ES-I3 (cell line): ENCODE results near the gene ABCC6.
"Not testable (repeated sequence)": the region's sequence is repeated elsewhere in the genome, so short reads cannot be mapped to it uniquely, and the experiment has no call there.

ENCODE experiments used
- H3K36me3 ChIP-seq: 2 replicates; pipeline ENCODE4 v1.6.1; 2013; ENCODE audit warnings: mild to moderate bottlenecking, low read length, control low read depth, moderate library complexity; ENCODE audit not compliant: insufficient read depth
- H3K4me1 ChIP-seq: 2 replicates; pipeline ENCODE4 v1.6.1; 2013; ENCODE audit warnings: mild to moderate bottlenecking, control low read depth, low read length; ENCODE audit not compliant: insufficient read depth
- H3K9ac ChIP-seq: 2 replicates; pipeline ENCODE4 v1.6.1; 2013; ENCODE audit warnings: low read depth, mild to moderate bottlenecking, low read length, moderate library complexity
- H3K9me3 ChIP-seq: 2 replicates; pipeline ENCODE4 v1.6.1; 2013; ENCODE audit warnings: mild to moderate bottlenecking, low read length, moderate library complexity; ENCODE audit not compliant: control insufficient read depth, insufficient read depth

ABCC6 gene

DNA sequence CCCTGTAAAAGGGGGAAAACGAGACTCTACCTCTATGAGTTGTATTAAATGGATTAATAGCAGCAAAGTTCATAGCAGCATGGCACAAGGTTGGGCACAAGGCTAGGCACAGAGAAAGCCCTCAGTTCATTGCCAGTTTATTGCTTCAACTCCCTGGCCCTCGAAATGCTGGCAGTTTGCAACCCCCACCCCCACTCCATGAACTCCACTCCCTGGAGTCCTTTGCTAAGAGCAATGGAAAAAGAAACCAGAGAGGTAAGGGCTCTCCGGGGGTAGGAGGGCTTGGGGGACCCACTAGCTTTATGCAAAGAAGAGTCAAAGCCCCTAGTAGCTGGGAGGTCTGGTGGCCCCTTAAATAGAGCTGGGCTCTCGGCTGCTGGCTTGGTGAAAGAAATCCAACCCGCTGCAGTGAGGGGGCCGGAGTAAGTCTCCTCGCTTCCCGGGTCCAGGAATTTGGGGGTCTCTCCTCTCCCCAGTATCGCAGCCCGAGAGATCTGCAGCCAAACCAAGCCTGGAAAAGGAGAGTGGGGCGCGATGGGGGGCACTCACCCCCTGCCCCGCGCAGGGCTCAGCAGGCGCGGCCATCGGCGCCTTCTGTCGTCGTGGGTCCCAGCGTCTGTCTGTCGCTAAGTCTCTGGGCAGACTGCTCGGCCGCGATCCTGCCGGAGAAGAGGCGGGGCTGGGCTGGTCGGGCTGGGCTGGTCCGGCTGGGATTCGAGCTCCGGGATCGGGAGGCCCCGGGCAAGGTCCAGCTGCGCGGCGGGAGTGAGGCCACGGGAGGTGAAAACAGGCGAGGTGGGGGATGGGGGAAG lies at the start of gene ABCC6:
ABCC6 (minus strand) TSS at position 645 of the 812 bp plus-strand sequence; CDS start at position 585, 60 bp downstream.
- not testable (repeated sequence) for H3K36me3 ChIP-seq, H3K9ac ChIP-seq, H3K4me1 ChIP-seq, H3K9me3 ChIP-seq

DNA sequence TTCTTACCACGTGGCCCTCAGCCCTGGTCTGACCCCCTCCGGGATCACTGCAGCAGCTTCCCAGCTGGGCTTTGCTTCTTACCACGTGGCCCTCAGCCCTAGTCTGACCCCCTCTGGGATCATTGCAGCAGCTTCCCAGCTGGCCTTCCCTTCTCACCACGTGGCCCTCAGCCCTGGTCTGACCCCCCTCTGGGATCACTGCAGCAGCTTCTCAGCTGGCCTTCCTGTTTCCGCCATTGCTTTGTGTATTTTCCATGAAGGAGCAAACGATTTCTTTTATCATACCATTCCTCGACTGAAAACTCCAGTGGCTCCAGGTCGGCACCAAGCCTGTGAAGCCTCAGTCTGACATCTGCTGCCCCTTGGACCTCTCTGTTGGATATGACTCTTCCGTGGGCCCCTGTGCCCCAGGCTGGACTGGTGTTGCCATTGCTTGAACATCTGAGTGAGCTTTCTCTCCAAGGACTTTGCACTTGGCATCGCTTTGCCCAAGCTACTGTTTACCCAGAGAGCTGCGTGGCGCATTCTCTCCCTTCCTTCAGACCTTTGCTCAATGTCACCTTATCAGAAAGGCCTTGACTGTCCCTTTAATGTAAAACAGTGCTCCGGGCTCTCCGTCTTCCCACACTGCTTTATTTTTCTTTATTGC lies 49.4 kb upstream of the ABCC6 start:
- H3K9me3 ChIP-seq, H3K4me1 ChIP-seq, H3K9ac ChIP-seq, H3K36me3 ChIP-seq: not testable (repeated sequence)

DNA sequence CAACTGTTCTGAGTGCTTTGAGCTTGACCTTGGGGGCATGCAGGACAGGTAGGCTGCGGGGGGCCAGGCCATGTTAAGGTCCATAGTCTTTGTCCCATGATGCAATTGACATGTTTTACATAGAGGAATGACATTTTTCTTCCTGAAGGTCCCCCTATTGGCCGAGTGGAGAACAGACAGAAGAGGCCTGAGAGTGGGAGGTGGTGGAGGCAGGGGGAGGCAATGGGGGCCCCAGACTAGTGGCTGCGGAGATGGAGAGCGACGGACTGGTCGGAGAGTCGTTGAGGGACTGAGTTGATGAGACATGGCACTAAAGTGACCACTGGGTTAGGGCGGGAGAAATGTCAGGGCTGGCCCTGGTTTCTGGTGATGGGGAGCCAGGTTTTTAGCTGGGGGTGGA lies 48.4 kb upstream of the ABCC6 start:
- not testable (repeated sequence) for H3K9me3 ChIP-seq, H3K4me1 ChIP-seq, H3K9ac ChIP-seq

DNA sequence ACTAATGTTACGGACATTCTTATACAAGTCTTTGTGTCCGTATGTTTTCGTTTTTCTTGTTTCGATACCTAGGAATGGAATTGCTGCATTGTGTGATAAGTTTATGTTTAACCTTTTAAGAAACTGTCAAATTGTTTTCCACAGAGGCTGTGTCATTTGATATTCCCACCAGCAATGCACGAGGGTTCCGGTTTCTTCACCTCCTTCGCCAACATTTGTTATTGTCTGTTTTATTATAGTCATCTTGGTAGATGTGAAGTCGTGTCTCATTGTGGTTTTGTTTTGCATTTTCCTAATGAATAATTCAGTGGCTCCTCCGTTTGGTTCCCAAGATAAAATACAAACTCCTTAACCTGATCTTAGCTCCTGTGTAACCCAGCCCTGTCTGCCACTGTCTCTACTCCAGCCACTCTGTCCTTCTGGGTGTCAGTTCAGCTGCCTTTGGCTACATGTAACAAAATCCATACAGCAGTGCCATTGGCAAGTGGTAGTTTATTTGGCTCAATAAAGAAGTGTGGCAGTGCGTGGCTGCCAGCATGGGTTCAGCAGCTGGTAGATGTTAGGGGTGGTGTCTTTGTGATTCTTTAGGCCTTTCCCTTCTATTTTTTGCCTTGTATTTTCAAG lies 45.0 kb upstream of the ABCC6 start:
- H3K4me1 ChIP-seq, H3K9ac ChIP-seq, H3K9me3 ChIP-seq, H3K36me3 ChIP-seq: not testable (repeated sequence)

More for the DNA sequence above, 48.4 kb upstream of the ABCC6 start:
- H3K36me3 ChIP-seq, result not testable (repeated sequence)

DNA sequence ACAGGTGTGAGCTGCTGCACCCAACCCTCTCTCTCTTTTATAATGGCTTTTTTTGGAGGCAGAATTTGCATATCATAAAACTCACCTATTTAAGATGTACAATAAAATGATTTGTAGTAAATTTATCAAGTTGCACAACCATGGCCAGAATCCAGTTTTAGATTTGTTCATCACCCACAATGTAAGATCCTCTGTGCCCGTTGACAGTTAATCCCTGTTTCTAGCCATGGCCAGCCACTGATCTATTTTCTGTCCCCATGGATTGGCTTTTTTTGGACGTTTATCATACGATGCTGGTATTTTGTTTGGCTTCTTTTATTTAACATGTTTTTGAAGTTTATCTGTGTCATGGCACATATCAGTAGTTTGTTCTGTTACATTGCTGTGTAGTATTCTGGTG lies 44.4 kb upstream of the ABCC6 start:
- H3K4me1 ChIP-seq, H3K9ac ChIP-seq, H3K36me3 ChIP-seq, H3K9me3 ChIP-seq: not testable (repeated sequence)

DNA sequence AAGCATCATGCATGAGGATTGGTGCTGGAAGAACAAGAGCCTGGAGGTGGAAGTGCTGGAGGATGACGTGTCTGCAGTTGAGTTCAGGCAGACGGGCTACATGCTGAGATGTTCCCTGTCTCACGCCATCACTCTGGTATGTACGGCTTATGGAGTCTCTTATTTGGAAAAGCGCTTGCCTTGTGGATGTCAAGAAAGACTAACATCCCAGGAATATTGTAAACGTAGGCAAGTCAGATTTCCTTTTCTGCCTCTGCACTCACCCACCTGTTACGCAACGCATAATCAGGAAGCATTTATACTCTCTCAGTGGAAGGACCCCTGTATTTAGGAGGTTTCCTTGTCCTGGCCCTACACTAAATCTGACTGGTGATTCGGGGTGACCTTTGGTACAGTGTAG lies 41.8 kb upstream of the ABCC6 start:
- H3K4me1 ChIP-seq, H3K9ac ChIP-seq, H3K9me3 ChIP-seq, H3K36me3 ChIP-seq: not testable (repeated sequence)

DNA sequence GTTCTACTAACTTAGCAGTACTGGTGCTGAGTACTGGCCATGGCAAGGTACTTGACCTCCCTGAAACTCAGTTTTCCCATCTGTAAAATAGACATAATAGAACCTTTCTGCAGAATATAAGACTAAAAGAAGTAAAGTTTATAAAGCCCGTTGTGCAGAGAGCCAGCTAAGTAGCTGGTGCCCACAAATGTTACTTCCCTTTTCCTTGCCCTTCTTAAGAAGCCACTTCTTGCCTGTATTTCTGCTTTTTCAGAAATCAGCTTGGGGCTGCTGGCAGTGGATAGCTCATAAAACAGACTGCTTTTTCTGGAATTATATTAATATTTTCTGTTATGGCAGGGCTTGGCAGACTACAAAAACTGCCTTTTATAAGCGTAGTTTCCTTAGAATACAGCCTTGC lies 40.7 kb upstream of the ABCC6 start:
- not testable (repeated sequence) for H3K4me1 ChIP-seq, H3K36me3 ChIP-seq, H3K9ac ChIP-seq, H3K9me3 ChIP-seq

DNA sequence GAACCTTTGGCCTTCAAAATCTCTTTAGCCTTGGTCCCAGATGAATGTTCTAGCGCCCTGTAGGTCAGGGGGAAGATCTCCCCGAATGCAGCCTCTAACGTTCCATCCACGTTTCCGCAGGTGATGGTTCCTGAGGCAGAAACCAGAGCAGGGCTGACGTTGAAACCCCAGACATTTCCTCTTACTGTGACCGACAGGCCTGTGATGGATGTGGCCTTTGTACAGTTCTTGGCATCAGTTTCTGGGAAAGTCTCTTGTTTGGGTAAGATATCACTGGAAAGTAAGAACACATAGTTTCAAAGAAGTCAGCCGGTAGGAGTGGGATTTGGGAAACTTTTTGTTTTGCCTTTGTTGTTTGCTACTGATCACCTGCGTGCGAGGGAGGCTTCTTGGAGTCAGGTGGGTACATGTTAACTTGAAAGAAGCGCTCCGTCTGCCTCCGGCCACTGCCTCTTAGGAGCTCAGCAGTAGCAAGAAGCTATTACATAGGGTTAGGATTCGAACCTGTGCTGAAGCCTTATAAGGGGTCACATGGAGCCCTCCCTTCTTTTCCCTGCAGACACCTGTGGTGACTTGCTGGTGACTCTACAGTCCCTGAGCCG lies 39.8 kb upstream of the ABCC6 start:
- H3K36me3 ChIP-seq, H3K9me3 ChIP-seq, H3K4me1 ChIP-seq, H3K9ac ChIP-seq: not testable (repeated sequence)

DNA sequence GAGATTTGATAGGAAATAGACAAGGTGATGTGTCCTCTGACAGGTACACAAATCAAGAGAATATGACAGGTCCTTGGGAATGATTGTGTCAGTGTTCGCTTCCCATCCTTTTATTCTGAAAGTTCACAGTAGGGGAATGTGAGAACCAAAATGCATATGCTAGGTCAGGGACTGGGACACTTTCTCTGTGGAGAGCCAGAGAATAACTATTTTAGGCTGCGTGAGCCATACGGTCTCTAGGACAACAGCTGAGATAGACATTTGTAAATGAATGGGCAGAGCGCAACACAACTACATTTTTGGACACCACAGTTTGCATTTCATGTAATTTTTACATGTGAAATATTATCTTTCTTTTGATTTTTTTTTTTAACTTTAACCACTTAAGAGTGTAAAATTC lies 36.7 kb upstream of the ABCC6 start:
- H3K9ac ChIP-seq, H3K36me3 ChIP-seq, H3K9me3 ChIP-seq, H3K4me1 ChIP-seq: not testable (repeated sequence)

DNA sequence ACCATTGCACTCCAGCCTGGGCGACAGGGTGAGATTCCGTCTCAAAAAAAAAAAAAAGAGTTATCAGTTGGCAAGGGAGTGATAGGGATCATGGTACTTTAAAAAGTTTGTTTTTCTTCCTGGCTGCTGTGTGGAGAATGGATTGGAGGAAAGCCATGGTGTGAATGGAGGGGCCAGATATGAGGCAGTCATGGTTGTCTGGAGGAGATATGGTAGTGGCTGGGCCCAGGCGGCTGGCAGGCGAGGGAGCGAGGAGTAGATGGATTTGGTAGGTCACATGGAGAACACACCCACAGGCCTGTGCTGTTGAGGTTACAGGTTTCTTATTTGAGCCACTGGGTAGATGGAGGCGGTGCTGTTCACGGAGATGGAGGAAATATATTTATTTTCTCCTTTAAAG lies 35.5 kb upstream of the ABCC6 start:
- H3K4me1 ChIP-seq, H3K9me3 ChIP-seq, H3K36me3 ChIP-seq, H3K9ac ChIP-seq: not testable (repeated sequence)

DNA sequence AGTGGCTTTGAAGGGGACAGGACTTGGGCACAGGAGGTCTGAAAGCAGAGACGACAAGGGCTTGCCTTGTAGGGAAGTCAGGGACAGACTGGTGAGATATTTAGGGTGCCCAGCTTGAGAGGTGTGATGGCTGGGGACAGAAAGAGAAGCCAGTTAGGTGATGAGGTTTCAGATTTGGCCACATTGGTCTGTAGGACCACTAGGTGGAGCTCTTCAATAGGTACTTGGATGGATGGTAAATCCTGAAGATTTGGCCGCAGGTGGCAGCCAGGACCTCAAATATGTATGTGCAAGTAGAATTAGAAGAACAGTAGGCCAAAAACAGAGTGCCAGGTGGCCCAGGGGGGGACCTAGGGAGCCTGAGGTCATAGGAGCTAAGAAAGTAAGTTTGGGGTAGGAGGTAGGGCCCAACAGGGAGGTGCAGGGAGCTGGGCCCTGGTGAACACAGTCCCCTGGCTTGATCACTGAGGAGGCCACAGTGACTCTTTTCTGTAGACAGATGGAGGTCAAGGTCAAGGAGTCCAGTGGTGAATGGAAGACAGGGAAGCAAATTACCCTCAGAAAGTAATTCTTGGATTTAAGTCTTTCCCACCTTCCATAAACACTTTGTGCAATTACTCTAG lies 34.1 kb upstream of the ABCC6 start:
- not testable (repeated sequence) for H3K36me3 ChIP-seq, H3K9ac ChIP-seq, H3K9me3 ChIP-seq, H3K4me1 ChIP-seq

DNA sequence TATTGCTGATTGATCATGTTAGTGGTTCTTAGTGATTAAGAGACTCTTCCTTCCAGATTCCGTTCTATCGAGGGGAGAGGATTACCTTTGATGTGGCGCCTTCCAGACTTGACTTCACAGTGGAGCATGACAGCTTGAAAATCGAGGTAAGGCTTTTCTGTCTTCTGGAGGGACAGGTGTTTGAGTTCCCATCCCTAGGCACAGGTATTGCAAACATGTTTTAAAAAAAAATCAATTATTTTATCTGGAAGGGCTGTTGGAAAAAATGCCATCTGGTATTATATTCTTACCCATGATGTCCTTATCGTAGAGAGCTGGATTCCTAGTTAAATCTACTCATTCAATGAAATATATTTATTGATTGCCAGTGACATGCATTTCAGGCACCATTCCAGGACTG lies 29.1 kb upstream of the ABCC6 start:
- H3K36me3 ChIP-seq, H3K9me3 ChIP-seq, H3K9ac ChIP-seq, H3K4me1 ChIP-seq: not testable (repeated sequence)

DNA sequence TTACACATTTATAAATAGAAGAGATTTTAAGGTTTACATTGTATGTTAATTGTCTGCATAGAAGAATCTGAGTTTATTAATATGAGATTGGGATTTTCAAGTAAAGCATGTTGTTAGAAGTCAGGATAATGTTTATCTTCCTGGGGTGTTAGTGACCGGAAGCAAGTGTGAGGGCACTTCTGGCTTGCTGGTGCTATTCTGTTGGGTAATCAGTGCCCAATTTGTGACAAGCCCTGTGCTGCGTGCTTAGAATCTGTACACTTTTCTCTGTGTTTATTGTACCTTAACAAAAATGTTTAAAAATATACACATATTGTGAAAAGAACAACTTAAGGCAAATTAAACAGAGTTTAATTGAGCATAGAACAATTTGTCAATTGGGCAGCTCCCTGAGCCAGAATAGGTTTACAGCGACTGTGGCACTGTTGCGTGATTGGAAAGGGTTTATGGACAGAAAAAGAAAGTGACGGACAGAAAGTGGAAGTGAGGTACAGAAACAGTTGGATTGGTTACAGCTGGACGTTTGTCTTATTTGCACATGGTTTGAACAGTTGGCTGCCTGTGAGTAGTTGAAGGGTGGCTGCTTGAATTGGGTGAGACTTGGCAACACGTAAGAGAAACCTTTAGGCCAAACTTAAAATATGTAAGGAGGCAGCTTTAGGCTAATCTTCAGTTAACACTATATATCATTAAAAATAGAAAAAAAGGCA lies 26.5 kb upstream of the ABCC6 start:
- H3K9me3 ChIP-seq, H3K9ac ChIP-seq, H3K4me1 ChIP-seq, H3K36me3 ChIP-seq: not testable (repeated sequence)

DNA sequence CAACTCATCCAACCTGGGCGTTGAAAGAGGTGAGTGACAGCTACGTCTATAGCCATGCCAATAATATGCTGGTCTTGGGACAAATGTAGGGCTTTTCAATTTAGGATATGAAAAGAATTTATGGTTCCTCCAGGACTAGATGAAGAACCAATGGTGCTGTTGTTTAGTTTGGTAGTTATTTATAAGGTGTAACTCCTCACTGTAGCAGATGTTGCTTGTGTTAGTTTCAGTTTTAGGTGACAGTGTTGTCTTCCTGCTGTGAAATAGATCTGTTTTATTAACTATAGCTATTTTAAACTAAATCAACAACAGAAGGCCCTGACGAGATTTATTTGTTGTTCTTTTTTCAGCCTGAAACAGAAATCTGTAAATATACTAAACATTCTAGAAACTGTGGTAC lies 24.1 kb upstream of the ABCC6 start:
- not testable (repeated sequence) for H3K9me3 ChIP-seq, H3K36me3 ChIP-seq, H3K9ac ChIP-seq, H3K4me1 ChIP-seq
